Stimulated activated naive CD4-positive, alpha-beta T cell treated with Interleukin-2 at 50 U/mL for 16 hours (primary cell): Measurements from ENCODE around the gene PCK1.

Experiments
- DNase-seq: peaks from one replicate; lab custom pipeline; 2025; lab: John Stamatoyannopoulos, UW

PCK1 gene

GRCh38 chr20:57577679-57578475, 17.0 kb downstream of the PCK1 start:
- no peak for DNase-seq

- DNase-seq: no peak
Observed at GRCh38 chr20:57578476-57579165, 17.7 kb downstream of the PCK1 start.

- no peak for DNase-seq
Observed at GRCh38 chr20:57579331-57579897, 18.5 kb downstream of the PCK1 start.

- no peak for DNase-seq
Observed at GRCh38 chr20:57579898-57580447, 19.1 kb downstream of the PCK1 start.

- DNase-seq: no peak
Observed at GRCh38 chr20:57580478-57581201, 19.7 kb downstream of the PCK1 start.

- DNase-seq: no peak
Observed at GRCh38 chr20:57581202-57582028, 20.5 kb downstream of the PCK1 start.

- no peak for DNase-seq
Observed at GRCh38 chr20:57582029-57582378, 21.1 kb downstream of the PCK1 start.

- DNase-seq: no peak
Observed at GRCh38 chr20:57582432-57583288, 21.8 kb downstream of the PCK1 start.

GRCh38 chr20:57583289-57584257, 22.7 kb downstream of the PCK1 start:
- DNase-seq: no peak

- DNase-seq: no peak
Observed at GRCh38 chr20:57584768-57585461, 24.0 kb downstream of the PCK1 start.

- no peak for DNase-seq
Observed at GRCh38 chr20:57585466-57586213, 24.7 kb downstream of the PCK1 start.

GRCh38 chr20:57586370-57586793, 25.5 kb downstream of the PCK1 start:
- no peak for DNase-seq

- DNase-seq: no peak
Observed at GRCh38 chr20:57586943-57587277, 26.0 kb downstream of the PCK1 start.

- DNase-seq: no peak
Observed at GRCh38 chr20:57587278-57587988, 26.5 kb downstream of the PCK1 start.

- DNase-seq: no peak
Observed at GRCh38 chr20:57587989-57588377, 27.1 kb downstream of the PCK1 start.

- no peak for DNase-seq
Observed at GRCh38 chr20:57588596-57588995, 27.7 kb downstream of the PCK1 start.

- DNase-seq: no peak
Observed at GRCh38 chr20:57589123-57589727, 28.3 kb downstream of the PCK1 start.
